Dermis blood vessel endothelial cell (primary cell): ENCODE results near the gene INPP5E. TPM values are rescaled to one million over a fixed set of nuclear protein-coding genes. Genes with fewer than 3 reads are reported as not detected.

Experiments used
- DNase-seq: peaks from one replicate; pipeline ENCODE4 v3.0.0; 2010
- total RNA-seq: library from RNA; depleted of rRNA; stranded (reverse); fragments of >200 nt; gene quantifications from 2 replicates; pipeline ENCODE4 v1.2.3, GENCODE V29; 2014

Gene INPP5E
- total RNA-seq, 1 donor from 2014 or later, result 8.3 TPM

DNA sequence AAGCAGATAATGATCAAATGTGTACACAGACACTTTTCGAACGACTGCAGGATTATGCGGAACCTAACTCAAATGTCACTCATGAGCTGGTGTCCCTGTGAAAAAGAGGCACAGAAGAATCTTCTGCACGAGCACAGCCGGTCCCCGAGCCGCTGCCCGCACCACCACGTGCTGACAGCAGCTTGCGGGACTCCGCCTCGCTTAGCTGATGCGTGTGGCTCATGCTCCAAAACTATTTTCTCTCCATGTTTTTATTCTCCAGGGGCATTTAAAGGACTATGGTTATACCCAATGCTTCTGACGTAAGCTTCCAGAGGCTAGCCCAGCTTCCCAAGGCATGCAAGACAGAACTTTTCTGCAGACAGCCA lies 33.7 kb upstream of the INPP5E start:
- no peak for DNase-seq

DNA sequence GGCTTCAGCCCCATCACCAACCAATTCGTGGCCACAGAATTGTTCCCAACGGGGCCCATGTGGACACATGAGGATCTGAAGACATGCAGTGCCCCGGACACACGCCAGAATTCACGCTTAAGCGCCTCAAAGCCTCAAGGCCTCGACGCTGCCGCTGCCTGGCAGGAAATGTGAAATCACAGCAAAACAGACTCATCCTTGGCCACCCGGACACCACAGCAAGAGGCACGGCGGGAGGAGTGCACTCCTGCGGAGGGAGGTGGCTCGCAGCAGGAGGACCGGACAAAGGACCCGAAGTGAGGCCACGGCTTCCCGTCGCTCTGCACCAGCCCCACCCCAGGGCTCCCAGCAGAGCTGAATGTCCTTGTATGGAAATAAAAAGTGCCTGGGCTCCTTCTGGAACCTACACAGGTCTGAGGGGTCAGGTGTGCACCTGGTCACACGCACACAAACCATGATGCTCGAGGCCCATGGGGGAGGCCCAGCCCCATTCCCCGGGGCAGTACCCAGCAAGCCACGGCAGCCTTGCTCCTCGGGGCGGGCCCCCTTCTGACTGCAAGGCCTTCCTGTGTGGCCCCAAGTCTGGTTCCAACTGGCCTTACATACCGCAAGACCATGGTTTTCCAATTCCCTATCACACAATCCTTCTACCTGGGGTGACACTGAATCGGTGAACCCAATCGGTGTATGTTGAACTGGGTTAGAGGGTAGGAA lies 33.2 kb upstream of the INPP5E start:
- no peak for DNase-seq

DNA sequence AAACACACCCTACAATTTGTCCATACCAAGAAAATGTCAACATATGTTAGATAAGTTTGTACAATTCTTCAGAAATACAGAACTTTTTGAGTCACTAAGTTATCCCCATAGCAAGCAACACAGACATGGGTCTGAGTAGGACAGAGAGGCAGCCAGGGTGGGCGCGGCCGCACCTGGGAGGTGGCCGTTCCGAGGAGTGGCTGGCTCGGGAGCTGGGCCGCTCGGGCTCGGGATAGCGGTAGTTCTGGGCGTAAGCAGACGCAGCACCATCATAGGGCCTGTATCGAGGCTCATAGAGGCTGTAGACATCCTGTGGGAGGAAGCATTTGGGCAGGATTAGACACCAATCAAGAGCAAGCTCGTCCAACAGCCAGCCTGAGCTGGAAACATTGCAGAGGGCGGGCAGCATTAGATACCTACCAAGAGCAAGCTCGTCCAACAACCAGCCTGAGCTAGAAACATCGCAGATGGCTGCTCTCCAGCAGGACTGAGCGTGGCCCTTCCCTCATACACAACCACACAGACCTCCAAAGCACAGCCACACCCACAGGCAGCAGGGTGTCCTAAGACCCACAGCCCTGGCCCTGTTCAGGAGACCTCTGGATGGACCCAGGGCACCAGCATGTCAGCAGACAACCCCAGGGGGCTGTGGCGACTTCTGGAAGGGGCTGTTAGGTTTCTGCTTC lies 32.3 kb upstream of the INPP5E start:
- no peak for DNase-seq

DNA sequence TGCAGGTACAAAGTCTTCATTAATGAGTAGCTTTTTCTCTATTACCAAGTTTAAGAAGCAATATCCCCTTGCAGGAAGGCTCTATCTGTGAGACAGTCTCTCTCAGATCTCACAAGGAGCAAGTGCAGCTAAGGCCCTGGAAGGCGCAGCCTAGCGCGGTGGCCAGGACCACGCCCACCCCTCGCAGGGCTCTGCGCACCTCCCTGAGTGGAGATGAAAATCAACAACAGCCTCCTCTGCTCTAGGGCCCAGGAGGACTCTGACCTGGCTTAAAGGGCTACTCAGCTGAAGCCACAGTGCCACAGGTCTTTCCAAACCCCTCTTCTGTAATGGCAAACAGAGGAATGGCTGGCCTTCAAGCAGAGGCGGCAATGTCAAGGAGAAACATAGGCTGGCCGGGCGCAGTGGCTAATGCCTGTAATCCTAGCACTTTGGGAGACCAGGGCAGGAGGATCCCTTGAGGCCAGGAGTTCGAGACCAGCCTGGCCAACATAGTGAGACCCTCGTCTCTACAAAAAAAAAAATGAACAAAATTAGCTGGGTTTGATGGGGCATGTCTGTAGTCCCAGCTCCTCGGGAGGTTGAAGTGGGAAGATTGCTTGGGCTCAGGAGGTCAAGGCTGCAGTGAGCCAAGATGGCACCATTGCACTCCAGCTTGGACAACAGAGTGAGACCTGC lies 31.3 kb upstream of the INPP5E start:
- no peak for DNase-seq

DNA sequence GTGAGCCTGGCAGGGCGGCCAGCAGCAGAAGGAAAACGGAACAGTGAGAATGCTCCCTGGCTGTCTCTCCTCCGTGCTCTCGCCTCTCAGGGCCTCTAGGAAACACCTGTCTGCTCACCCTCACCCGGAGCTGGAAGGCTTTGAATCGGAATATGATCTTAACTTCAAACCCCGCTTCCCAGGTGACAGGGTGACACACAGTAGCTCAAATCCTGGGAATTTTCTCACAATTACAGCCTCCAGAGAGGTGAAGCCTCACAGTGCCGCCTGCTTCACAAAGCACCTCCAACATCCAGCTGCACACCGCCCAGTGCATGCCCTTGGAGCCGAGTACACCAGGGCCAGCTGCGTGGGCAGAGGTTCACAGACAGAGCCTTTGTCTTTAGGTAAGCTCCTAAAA lies 30.7 kb upstream of the INPP5E start:
- DNase-seq, result no peak

DNA sequence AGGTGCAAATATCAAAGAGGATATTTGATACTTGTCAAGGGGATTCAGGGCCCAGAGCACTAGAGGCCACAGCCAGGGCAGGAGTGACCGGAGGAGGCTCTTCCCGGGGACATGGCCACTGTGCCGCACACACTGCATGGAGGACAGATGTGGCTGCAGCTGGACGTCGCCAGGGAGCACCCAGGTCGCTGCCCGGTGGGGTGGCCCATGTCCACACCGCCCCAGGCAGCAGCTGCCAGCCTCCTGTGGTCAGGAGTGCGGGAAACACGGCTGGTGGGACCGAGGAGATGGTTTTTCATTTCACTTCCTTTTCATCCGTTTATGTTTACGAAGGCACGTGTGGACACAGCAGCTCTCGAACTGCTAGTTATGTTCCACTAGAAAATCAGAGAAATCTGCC lies 28.1 kb upstream of the INPP5E start:
- no peak for DNase-seq

DNA sequence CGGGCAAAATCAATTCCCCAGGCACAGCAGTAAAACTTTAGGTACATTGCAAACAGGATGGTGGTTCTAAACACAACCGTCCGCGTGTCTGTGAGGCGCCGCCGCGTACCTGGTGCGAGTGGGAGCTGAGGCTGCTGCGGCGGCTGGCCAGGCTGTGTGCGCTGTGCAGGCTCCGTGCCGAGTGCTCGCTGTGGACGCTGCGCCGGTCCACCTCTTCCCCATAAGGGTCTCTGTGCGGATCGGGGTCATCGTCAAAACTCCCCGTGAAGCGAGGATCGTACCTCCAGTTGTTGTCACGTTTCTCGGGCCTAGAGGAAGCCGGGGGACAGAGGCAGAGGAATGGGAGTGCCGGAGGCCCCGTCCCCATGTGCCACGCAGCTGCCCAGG lies 26.5 kb upstream of the INPP5E start:
- no peak for DNase-seq

DNA sequence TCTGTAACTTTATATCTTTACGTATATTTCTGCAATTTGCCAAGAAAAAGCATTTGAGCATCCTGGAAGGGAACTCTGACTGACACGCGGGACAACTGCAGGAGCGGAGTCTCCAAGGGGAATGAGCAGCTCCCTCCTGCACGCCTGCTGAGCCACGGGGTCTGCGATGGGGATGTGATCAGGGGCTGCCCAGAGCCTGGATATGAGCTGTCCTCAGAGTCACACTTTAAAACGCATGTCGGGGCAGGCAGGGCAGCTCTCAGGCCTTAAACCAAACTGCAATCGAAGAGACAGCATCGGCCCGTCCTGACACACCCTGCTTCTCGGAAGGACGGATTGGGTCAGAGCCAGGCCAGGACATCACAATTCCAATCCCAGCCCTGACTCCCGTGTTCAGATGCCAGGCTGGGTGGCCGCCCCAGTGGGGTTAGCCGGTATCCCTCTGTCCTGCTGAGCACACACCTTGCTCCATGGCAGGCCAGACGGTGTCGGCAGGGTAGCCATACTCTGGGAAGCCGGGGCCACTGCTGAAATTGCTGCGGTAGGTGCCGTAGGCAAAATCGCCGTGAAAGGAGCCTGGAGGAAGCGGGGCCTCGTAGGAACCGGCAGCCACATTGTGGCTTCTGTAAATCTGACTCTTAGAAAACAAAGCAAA lies 26.0 kb upstream of the INPP5E start:
- no peak for DNase-seq

DNA sequence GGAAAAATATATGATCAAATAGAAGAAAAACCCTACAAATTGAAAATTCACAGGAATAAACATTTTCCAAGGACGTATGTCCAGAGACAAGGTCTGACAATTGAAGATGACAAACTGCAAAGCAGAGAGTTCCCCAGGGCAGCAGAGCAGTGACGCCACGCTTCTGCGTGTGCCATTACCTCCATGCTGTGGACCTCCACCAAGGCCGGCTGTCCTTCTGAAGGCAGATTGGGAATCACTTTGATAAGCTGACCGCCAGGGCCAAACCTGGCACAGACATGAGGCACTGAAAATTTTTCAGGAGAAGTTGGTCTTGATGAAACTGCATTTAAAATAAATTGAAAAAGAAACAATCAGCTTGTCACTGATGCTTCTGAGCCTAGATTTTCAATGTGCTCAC lies 24.6 kb upstream of the INPP5E start:
- no peak for DNase-seq

DNA sequence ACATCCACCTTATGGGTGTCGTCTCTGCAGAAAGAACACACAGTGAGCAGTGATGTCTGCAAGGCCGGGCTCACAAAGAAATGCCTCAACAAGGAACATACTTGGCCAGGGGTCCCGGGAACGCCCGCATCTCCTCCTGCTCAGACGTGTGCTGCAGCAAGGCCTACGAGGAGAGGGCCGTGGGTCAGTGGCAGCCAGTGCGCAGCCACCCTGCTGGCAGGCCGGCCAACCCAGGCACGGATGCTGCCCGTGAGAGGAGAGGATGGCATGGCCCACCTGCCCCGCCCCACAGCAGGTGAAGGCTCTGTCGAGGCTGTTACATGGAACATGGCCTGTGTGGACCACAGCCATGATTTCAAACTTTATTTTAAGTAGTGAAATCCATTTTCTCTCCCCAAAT lies 23.9 kb upstream of the INPP5E start:
- DNase-seq, result no peak

DNA sequence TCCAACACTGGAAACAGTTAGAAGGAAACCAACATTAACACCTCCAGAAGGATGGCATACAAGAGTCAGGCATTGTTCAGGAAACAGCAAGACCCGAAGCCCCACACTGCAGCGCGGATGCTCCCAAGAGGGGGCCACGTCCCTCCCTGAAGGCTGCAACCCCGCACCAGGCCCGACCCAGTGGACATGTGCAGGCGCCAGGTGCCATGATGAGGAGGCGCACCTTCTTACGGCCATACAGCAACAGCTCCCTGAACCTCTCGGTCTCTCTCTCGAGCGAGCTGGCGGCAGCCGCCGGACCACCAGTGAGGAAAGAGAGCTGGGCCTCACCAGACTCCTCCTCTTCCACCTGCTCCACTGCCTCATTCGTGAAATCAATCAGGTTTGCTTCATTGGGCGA lies 23.0 kb upstream of the INPP5E start:
- DNase-seq, result no peak

DNA sequence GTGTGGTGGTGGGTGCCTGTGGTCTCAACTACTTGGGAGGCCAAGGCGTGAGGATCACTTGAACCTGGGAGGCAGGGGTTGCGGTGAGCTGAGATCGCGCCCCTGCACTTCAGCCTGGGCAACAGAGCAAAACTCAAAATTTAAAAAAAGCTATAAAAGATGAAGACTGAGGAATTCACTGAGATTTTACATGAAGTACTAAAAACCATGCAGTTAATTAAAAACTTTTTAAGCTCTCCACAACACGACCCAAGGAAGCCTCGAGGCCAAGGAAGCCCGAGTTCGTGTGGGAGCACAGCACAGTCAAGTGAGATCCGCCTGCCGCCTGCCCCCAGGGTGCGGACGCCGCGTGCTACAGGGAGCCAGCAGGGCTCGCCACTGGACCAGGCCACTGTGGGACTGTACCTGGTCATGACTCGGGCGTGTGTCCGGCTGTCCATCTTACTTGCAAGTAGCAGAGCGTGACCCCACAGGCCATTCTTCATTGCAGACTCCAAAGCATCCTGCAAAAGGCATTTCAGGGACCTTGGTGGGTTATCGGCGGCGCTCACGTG lies 21.2 kb upstream of the INPP5E start:
- DNase-seq, result no peak

DNA sequence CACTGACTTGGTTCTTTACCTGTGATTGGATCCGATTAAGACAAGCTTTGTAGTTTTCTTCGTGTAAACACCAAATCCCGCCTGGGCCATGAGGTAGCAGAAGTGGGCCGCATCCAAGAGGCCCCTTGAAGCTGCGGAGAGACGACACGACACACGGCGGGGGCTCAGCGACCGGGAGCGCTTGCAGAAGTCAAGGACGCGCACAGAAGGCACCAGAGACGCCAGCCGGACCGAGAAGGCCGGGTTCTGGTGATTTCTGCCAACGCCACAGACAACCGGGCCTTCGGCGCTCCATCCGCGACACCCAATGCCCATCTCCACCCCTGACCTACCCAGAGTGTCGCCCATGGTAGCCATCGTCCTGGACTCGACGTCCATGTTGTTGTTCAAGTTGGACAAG lies 19.8 kb upstream of the INPP5E start:
- no peak for DNase-seq

DNA sequence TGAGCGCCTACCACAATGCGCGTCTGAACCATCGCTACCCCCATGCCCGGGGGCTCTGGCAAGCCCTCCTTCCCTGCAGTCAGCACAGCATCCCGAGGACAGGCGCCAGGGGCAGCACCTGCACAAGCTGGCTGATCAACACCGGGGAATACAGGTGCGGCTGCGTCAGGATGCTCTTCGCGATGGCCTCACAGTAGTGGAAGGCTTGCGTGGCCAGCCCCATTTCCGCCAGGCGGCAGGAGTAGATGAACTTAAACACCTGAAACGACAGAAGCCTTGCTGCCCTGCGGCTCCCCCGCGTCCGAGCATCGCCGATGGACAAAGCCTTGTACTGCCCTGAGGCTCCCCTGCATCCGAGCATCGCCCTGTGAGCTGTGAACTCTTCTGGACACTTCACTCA lies 17.7 kb upstream of the INPP5E start:
- DNase-seq, result no peak

DNA sequence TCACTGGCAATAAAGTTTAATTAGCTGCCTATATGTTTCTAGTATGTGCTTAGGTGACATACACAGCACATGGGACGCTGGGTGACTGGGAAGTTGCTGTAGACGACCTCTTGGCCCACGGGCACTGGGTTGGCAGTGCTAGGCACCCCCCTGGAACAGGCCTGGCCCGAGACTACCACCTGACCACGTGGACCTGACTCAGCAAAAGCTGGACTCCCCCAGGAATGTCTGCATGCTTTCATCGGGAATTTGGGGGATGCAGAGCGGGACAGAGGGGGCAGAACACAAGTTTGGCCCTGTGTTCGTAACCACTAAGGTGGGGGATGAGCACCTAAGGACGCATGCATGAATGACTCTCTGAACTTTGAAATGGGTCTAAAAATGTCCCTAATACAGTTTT lies 16.6 kb upstream of the INPP5E start:
- DNase-seq, result no peak

DNA sequence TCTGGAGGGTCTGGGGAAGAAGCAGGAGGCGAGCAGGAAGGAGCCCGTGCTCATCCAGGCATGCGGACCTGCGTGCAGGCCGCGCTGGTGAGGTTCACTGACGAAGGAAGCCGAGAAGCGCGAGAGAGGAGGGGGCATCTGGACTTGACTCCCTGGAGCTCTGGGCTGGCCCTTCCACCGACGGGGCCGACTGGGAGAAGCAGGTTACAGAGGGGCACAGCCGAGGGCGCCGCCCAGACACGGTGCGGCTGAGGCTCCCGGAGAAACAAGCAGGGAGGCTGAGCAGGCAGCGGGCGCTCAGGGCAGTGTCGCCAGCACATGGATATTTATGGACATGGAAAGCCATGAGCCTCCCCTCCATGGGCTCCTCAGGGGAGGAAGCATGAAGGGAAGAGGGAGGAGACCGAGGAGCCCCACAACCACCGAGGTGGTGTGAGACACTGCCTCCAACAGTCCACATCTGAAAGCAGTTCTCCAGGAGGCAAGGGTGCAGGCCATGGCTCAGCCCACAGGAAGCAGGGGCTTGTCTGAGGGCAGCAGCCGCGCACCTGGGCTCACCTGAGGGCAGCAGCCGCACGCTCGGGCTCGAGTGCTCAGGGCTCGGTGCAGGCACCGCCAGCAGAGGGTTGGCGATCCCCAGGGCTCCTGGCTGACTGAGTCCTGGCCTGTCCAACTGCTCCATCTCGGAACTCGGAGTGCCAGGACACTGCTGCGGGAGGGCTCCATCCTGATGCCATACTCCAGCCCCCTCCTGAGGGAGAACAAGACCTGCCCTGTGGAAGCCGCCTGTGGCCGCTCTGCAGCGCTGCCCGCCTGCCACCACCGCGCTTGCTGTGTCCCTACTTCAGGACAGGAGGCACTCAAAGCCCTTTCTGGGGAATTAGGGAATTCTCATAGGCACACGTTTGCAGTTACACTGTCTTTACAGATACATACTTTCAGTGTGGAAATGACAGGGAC lies 15.7 kb upstream of the INPP5E start:
- no peak for DNase-seq

DNA sequence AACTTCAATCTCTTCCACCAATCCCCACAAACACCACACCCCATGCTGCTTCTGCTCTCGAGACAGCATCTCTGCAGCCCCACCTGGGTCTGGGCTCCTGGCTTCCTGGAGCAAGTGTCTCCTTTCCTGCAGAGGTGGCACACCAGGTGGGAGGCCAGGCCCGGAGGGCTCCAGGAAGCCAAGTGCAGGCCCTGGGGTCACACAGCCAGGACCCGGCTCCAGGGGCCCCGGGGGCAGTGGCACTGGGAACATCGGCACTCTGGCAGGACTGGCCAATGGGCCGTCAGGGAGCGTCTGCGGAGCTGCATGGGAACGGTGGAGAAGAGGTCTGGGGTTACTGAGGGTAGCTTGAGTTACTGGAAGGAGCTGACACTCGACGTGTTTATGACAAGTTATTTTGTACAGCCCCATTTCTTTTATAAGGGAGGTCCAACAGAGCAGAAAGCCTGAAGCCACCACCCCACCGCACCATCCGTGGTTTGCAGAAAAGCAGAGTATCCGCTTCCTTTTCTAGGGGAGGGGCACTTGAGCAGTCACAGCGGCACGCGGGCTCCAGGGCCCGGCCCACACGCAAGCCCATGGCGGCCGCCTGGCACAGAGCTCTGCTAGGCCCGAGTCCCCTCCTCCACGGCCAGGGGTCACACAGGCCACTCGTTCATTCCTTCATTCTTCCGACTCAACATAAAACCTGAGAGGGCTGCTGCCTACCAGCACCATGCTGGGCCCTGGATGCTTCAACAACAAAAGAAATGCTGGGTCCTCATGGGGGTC lies 14.6 kb upstream of the INPP5E start:
- DNase-seq, result no peak

DNA sequence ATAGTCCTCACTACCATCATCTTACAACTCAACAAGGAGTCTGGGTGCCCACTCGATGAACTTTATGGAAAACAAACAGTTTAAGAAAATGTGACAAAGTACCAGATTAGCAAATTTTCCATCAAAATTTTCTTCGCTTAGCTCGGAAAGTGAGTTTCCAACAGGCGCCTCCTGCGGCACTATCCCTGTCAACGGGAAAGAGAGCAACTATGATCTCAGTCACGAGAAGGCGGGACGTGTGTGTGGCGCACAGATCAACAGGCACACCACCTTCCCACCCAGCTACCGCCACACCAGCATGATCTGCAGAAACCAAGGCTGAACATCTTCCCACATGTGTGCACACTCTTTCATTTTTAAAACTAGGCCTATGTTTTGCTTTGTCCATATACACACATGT lies 13.7 kb upstream of the INPP5E start:
- DNase-seq, result no peak

DNA sequence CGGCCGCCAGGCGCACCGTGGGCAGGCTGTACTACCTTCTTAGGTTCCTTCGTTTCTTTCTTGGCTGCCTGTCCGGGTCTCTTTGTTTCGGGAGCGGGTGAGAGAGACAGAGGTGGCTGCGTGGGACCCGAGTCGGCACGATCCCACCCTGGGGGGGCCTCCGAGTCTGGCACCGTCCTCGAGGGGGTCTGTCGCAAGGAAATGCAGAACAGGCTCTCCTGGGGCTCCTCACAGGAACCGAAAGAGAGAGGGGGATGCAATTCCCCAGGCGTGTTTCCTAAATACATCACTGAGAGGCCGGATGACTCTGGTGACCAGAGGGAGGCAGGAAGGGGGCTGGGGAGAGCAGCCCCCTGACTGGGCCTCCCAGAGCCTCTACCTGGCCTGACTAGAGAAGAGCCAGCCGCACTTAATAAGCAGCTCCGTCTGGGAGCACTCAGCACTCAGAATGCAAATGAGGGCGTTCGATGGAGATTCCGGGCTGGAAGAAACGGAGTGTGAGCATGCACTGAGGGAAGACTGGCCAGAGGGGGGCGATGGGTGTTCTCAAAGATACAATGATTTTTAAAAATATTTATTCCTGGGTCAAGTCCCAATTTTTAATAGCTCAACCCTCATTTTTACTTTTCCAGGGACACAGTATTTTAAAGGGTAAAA lies 11.7 kb upstream of the INPP5E start:
- DNase-seq, result no peak

DNA sequence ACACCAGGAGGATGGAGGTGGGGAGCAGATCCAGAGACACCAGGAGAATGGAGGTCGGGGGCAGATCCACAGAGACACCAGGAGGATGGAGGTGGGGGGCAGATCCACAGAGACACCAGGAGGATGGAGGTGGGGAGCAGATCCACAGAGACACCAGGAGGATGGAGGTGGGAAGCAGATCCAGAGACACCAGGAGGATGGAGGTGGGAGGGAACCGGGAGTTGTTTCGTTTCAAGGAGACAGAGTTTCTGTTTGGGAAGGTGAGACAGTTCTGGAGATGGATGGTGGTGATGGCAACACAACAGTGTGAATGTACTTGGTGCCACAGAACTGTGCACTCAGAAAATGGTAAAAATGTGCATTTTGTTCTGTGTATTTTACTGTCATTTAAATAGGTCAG lies 9.0 kb upstream of the INPP5E start:
- no peak for DNase-seq
